ENCODE measurements around the gene MACF1.

DNA sequence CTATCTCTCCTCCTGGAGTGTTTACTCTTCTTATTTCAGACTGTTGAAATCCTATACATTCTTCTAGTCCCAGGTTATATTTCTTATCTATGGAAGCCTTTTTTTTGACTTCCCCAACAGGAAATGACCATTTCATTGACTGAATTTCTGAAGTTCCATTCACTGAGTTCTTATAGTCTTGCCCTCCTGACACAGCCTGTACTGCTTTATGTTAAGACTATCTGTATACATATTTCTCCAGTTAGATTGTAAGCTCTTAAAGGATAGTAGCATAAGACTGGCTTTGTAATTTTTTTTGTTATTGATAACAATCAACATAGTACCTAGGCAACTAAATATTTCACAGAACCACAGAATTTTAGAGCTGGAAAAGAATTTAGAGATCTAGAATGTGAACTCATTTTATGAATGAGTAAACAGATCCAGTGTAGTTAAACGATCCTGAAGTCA, 14.9 kb upstream of the MACF1 start:
- TF ChIP-seq POLR2AphosphoS5 (IDR thresholded peaks at IDR 0.05) (no peak), EP300 (IDR thresholded peaks at IDR 0.05) (no peak)
- TF ChIP-seq, protein P1, sequence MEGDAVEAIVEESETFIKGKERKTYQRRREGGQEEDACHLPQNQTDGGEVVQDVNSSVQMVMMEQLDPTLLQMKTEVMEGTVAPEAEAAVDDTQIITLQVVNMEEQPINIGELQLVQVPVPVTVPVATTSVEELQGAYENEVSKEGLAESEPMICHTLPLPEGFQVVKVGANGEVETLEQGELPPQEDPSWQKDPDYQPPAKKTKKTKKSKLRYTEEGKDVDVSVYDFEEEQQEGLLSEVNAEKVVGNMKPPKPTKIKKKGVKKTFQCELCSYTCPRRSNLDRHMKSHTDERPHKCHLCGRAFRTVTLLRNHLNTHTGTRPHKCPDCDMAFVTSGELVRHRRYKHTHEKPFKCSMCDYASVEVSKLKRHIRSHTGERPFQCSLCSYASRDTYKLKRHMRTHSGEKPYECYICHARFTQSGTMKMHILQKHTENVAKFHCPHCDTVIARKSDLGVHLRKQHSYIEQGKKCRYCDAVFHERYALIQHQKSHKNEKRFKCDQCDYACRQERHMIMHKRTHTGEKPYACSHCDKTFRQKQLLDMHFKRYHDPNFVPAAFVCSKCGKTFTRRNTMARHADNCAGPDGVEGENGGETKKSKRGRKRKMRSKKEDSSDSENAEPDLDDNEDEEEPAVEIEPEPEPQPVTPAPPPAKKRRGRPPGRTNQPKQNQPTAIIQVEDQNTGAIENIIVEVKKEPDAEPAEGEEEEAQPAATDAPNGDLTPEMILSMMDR (IDR thresholded peaks at IDR 0.05) = no peak
